ENCODE data around the gene CHIT1.

- TF ChIP-seq CTCF (IDR thresholded peaks at IDR 0.05) (no peak), POLR2A (IDR thresholded peaks at IDR 0.05) (no peak)
These were observed 34.6 kb upstream of the CHIT1 start for GRCh38 chr1:203264052-203264501.
